Stimulated activated CD8-positive, alpha-beta memory T cell treated with anti-CD3 and anti-CD28 coated beads, Interleukin-2, amount 100 ng/mL, for 1 hour (primary cell): Measurements from ENCODE around the gene TRPV3.
"Not testable (repeated sequence)": the region's sequence is repeated elsewhere in the genome, so short reads cannot be mapped to it uniquely, and the experiment has no call there.

ENCODE experiments used
- DNase-seq, 2 donors: peaks; one replicate each; pipeline ENCODE4 v3.0.0-alpha.2; 2020; ENCODE audit warnings: low read depth in 2 of 2

TRPV3 gene

DNA sequence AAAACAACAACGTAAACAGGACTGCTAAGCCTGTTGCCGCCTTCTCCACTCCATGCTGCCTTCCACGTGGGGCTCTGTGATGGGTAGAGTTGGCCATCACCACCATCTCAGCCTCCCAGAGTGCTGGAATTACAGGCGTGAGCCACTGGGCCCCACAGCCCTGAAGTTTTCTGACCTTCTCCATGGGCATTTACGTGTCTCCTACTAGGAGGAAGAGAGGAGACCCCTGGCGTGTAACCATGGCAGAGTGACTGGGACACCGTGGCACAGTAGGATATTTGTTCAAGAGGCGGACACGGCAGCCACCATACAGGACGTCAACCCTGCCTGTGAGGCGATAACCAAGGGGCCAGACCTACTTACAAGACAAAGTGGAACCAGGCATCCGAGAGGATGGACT, 31.1 kb downstream of the TRPV3 start:
- no peak for DNase-seq

DNA sequence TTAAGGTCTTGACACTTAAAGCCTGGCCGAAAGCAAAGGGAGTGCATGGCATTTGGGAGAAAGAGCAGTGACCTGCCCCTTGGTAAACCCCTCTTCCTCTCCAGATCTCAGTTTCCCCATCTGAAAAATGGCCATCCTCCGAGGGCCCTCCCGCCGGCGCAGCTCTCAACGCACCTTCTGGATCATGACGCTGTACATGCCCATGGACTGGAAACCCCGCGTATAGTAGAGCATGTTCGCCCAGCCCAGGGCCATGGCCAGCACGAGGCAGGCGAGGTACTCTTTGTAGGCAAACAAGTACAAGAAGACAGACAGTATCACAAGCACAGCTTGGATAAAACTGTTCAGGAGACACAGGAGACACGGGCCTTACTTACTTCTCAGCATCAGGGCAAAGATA, 33.6 kb downstream of the TRPV3 start:
- DNase-seq, result no peak

DNA sequence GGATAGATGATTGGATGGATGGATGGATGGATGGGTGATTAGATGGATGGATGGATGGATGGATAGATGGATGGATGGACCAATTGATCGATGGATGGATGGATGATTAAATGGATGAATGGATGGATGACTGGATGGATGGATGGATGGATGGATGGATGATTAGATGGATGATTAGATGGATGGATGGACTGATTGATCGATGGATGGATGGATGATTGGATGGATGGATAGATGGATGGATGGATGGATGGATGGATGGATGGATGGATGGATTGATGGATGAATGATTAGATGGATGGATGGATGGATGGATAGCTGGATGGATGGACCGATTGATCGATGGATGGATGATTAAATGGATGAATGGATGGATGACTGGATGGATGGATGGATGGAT, 38.1 kb downstream of the TRPV3 start:
- not testable (repeated sequence) for DNase-seq

DNA sequence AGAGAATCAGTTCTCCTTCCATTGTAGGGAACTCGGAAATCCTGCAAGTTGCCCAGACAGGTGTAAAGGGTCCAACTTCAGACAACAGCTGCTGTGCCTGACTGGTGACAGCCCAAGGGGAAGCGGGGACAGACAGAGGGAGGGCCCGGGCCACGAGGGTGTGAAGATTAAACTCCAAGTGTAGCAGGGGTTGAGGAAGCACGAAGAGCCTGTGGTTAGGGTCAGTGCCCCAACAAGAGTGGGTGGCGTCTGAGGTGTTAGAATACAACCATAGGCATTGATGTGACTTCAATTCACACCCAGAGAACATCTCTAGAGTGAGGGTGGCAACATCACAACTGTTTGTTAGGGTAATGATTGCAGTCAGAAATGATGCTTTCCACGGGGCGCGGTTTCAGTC, 42.7 kb downstream of the TRPV3 start:
- no peak for DNase-seq

DNA sequence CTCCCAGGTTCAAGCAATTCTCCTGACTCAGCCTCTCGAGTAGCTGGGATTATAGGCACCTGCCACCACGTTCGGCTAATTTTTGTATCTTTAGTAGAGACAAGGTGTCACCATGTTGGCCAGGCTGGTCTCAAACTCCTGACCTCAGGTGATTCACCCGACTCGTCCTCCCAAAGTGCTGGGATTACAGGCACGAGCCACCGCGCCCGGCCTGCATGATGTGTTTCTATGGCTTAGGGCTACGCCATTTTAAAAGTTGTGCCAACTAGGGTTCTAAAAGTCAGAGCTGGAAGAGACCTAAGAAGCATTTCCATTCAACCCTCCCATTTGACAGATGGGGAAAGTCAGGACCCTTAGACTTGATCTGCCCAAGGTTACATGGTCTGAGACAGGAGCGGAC, 43.4 kb downstream of the TRPV3 start:
- not testable (repeated sequence) for DNase-seq

DNA sequence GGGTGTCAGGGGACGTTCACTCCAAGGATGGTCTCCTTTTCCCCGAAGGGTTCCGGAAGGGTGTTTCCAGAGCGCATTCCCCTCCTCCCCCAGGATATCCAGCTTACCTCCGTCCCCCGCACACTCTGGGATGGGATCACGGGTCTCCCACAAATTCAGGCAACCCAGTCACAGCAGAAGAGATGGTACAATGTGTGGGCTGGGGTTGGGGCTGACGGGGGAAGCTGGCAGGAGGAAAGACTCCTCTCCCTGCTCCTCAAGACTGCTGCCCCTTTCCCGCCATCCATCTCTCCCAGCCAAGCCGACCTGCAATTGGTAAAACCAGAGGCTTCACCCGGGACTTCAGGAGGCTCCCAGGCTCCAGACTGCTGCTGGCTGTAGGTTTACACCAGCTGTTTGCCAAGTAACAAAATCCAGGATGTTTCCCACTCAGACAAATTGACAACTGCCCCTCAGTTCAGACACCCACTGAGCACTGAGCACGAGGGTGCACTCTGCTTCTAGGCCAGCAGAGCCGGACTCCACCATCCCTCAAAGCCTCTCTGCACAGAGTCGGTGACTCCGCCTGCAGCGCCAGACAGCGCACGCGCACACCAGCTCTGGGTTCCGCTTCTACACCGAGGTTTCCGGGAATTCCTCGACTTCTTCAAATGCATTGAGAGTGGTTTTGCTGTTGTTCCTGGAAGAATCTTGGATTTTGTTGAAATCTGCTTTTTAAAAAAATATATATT, 44.1 kb downstream of the TRPV3 start:
- no peak for DNase-seq

DNA sequence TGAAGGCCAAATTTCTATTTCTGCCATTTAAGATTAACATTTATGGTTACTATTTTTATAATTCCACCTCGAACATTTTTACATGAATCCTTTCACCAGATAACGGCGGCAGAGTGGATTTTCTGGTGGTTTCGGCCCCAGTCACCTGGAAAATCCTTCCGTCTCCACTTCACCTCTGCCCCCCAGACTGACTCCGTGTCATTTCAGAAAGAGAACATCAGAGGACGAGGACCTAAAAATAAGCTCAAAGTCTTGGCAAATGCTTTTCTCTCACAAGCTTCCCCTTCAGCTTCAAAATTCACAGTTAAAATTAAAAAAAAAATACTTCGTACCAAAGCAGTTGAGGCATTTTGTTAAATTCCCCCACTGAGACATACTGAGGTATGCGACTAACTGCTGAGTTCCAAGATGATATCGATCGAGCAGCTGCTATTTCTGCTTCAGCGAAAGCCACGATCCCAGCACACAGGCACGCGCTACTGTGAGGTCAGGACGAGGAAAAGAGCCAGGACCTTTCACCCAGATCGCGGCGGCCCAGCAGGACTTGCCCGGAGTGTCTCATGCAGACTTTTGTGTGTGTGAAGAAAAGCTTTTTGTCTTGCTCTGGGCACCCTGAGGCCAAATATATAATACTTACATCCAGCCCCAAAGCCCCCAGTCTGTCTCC, 45.0 kb downstream of the TRPV3 start:
- no peak for DNase-seq

DNA sequence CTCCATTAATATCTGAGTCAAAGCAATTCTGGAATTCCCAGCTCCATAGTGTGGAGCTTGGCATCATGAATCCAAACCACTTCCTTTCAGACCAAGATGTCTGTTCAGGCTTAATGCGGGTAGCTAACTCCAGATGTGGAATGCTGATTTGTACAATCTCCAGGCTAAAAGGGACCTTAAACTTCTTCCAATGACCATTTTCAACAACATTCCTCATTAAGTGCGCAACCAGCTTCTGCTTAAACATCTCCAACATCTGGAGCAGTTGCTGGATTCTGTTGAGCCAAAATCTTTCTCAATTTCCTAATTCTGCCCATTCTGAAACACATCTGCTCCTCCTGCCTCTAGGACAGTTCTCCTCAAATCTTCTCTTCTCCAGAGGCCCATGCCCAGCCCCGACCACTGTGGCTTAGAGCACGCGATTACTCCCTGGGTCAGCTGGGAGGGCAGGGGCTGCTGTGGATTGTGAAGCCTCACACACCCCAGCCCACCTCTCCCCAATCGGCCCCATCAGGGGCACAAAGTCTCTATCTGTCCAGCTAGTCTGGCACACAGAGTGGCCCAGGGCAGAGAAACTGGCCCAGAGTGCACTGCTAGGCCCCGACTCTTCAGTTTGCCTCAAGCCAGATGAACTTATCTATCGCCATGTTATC, 45.6 kb downstream of the TRPV3 start:
- no peak for DNase-seq

DNA sequence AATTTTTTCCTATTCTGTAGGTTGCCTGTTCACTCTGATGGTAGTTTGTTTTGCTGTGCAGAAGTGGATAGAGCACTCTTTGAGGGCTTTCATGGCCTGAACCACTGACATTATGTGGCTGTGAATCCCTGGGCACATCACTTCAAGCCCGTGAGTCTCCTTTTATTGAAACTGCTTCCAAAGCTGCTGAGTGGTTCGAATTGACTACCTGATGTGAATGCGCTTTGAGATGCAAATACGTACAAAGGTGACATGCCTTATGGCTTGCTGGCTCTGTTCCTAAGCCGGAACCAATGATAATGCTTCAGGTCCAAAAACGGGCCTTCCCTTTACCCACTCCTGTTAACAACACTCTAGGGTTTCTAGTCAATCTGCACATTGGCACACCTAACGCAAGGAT, 47.5 kb downstream of the TRPV3 start:
- DNase-seq, result no peak

DNA sequence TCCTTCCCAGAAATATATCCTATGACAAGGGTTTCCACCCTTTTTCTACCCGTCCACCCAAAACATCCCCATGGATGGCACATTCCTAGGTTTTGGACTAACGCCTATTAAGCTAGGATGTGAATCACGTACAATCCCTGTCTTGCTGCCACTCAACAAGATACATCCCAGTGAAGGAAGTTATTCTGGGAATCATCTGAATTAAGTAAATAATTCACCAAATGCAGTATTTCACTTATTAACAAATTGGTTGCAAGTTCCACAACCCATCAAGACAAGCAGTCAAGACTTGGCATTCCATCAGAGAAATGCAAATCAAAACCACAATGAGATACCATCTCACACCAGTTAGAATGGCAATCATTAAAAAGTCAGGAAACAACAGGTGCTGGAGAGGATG, 49.7 kb downstream of the TRPV3 start:
- no peak for DNase-seq

DNA sequence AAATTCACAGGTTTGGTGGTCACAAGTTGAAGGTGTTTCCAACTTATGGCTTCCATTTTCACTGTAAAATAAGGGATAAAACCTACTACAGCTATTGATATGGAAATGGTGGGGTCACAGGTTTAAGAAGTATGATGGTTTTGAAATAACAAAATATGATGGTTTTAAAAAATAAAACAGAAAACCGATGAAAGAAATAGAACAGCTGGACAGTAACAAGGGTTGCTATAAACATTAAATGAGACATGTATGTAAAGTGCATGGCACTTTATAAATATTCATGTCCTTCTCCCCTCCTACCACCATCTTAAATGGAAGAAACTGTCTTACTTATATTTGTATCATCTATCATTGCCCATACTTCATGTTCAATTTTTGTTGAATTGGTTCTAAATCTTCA, 50.5 kb downstream of the TRPV3 start:
- DNase-seq, result no peak

DNA sequence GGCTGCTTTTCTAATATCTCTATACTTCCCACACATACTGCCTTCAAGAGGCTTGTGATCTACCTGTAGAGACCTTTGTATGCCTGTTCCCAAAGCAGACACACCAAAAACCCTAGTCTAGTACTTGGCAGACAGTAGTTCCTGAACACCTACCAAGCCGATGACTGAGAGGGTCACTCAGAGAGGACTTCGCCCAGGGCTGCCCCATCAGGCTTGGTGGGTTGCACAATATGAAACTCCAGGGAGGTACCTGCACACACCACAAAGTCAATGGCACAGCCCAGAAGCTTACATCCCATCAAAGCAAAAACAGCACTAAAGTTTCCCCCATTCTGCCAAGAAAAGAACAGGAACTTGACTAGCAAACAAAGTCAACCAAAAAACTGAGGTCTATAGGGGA, 51.6 kb downstream of the TRPV3 start:
- DNase-seq, result no peak

DNA sequence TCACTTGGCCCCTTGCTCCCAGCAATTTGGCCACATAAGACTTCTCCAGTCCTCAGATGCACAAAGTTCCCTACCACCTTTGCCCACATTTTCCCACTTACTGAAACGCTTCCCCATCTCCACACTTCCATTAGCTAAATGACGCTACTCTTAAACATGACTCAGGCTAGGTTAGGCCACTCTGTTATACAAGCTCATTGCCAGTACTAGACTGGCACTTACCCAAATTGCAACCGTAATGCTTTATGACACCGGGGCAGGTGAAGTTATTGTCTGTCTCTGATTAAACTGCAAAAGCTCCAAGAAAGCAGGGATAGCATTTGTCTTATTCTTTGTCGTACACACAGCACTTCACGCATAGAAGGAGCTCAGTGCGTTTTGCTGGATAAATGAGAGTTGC, 52.6 kb downstream of the TRPV3 start:
- no peak for DNase-seq

DNA sequence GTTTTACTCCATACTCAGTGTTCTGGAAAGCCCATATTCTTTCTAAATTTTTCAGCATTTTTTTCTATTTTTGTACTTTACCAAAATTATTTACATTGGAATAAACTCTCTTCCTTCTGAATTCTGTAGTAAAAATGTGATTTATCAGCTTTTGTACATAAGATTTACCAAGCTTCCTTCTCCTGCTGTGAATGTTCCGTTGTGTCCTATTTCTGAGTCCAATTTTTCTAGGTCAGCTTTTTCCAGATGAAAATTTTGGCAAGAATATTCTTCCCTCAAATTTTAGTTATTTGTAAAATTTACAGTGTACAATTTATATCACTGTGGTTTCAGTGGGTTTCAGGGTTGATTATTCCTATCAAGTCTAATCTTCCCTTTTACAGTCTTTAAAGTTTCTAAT, 54.3 kb downstream of the TRPV3 start:
- DNase-seq, result no peak

DNA sequence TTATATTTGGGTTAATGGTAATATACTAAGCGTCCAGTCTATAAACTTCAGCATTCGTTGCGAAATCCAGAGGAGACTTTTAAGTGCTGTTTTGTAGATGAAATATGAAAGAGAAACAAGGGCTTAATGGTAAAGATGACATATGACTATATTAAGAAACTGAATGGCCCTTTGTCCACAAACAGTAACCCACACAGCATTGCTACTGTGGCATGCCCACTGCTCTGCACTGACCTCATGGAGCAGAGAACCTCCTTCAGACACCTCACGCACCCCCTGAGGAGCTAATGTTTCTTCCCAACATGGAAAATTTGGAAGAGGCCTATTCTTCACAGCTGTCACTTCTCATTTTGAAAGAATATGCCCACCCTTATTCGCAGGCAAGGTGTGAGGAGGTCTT, 55.1 kb downstream of the TRPV3 start:
- no peak for DNase-seq

DNA sequence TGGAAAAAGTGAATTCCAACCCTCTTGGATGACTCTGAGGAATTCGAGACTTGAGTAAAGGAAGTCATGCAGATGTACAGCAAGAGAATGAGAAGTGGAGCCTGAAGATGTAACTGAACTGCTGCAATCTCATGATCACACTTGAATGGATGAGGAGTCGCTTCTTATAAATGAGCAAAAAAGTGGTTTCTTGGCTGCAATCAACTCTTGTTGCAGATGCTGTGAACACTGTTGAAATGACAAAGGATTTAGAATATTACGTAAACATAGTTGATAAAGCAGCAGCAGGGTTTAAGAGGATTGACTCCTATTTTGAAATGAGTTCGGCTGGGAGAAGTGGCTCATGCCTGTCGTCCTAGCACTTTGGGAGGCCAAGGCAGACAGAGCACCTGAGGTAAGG, 56.3 kb downstream of the TRPV3 start:
- DNase-seq, result no peak

DNA sequence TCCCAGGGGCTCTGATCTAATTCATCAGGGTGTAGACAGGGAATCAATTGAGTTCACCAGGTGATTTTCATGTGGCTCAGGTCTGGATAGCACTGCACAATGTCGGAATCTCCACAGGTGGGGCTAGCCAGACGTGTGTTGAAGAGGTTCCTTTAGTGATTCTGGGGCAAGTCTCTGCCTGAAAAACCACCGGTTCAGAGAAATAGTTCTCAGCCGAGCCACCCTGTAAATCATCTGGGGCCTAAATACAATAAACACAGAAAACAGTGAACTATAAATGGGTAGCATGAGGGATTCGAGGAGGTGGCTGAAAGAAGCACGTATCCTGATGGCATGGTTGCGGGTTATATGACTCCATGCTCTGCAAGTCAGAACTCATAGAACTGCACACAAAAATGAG, 60.5 kb downstream of the TRPV3 start:
- no peak for DNase-seq

DNA sequence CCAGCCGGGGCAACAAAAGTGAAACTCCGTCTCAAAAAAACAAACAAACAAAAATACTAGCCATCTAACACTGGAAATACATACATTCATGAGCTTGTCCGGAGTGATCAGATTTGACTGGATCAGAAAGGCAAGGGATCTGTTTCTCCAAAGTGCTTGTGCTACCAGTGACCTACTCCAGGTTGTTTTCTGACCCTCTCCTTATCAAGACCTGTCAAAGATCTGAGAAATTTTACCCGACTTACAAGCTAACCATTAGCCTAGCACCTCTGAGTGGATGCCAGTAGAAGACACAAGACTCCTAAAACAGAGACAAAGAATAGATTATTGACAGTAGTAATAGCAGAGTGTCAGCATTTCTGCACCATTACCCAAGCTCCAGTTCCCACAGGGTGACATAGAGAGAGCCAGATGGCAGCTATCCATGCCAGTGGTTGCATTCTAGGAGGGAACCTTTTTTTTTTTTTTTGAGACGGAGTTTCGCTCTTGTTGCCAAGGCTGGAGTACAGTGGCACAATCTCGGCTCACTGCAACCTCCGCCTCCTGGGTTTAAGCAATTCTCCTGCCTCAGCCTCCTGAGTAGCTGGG, 72.0 kb downstream of the TRPV3 start:
- DNase-seq, result no peak

DNA sequence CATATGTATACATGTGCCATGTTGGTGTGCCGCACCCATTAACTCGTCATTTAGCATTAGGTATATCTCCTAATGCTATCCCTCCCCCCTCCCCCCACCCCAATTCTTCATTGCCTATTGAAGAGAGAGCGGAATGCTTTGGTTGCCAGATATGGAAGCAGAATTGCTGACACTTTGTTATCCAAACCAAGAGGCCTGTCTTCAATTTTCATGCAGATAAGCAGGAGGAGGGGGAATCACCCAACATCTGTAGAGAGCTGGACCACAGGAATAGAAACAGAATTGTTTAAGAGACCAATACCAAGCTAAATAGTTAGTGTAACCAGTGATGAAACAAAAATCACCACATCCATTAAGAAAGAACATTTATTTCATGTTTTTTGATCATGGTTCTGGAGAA, 74.8 kb downstream of the TRPV3 start:
- no peak for DNase-seq

DNA sequence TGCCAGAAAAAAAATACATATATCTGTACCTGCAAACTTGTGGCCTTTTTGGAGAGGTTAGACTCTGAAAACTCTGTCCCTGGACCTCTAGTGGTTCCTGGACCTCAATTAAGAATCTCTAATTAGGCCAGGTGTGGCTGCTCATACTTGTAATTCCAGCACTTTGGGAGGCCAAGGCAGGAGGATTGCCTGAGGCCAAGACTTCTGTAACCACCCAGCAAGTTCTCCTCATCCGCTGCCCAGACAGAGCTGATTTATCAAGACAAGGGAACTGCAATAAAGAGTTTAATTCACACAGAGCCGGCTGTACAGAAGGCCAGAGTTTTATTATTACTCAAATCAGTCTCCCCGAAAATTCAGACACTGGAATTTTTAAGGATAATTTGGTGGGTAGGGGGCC, 77.6 kb downstream of the TRPV3 start:
- DNase-seq, result no peak

DNA sequence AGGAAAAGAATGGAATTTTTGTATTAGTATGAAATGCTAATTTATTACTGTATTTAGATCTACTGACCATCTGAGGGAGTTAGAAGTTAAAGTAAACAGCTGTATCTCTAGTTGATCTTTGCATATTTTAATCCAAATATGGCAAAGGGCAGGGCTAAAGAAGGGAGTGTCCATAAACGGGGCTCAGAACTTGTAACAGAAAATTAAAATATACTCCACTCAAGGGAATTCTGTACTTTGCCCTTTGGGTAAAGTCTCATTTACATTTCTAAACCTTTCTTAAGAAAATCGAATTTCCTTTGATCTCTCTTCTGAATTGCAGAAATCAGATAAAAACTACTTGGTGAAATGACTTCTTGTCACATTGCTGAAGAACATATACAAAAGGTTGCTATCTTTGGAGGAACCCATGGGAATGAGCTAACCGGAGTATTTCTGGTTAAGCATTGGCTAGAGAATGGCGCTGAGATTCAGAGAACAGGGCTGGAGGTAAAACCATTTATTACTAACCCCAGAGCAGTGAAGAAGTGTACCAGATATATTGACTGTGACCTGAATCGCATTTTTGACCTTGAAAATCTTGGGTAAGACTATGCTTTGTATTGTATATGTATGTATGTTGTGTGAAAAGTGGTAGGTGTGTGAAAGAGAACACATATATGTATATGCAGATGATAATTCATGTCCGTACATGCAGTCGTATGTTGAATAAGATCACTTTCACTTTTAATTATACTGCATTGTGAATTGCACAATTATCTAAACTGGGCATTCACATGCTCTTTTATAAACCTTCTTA, 81.6 kb downstream of the TRPV3 start, which contains the start of gene ASPA:
Gene ASPA, plus strand, starts transcription at position 186 of the 799 bp plus-strand sequence. Its CDS starts 163 bp downstream, at position 349.
- DNase-seq, result no peak

DNA sequence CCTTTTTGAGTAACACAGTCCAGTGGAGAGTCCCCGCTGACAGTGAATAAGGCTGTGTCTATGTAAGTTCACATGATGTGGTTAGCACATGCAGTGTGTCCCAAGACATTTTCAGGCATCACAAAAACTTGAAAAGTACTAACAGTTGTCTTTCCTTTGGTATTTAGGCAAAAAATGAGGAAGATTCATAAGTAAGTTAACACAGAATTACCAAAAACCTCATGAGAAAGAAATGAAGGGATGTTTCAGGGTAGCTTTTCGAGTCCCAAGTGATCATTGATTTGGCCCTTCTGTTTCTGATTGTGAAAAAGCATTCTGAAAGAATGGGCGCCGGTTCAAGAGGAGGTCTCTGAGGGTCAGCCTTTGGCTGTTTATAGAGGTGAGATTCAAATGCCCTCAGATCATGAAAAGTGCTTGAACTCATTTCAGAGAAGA, 82.3 kb downstream of the TRPV3 start:
- no peak for DNase-seq
